GM10266 (cell line): ENCODE measurements around the gene PCDH8.

Experiments used
- DNase-seq: peaks from one replicate; pipeline ENCODE4 v3.0.0; 2012; ENCODE audit errors: extremely low spot score
- TF ChIP-seq, protein P1 (sequence below): IDR thresholded peaks from 2 replicates; pipeline ENCODE4 v1.5.1; 2012; ENCODE audit warnings: mild to moderate bottlenecking, low read depth; ENCODE audit not compliant: control insufficient read depth, insufficient read depth; ENCODE audit errors: missing control alignments

Gene PCDH8

DNA sequence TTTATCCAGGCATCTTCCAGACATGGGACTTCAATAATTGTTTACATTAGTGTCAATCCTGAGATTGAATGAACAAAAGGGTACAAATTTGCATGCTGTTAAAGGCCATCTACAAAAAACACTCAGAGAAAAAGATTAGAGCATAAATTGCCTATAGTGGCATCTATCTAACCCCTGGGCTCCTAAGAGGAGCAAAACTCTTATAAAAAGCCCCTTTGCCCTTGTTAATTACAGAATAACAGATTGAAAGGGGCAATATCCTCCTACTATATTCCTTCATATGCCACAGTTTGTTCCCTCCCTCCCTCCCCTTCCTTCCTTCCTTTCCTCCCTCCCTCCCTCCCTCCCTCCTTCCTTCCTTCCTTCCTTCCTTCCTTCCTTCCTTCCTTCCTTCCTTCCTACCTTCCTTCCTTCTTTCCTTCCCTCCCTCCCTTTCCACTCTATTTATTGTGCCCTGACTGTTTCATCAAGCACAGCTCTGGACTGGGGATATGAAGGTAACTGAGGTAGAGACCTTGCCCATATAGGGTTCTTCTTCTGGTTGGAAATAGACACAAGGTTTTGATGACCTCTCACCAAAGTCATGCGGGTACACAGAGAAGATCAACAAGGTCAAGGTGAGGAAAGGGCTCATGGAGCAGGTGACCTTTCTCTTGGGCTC, 49.5 kb downstream of the PCDH8 start:
- TF ChIP-seq, protein P1, sequence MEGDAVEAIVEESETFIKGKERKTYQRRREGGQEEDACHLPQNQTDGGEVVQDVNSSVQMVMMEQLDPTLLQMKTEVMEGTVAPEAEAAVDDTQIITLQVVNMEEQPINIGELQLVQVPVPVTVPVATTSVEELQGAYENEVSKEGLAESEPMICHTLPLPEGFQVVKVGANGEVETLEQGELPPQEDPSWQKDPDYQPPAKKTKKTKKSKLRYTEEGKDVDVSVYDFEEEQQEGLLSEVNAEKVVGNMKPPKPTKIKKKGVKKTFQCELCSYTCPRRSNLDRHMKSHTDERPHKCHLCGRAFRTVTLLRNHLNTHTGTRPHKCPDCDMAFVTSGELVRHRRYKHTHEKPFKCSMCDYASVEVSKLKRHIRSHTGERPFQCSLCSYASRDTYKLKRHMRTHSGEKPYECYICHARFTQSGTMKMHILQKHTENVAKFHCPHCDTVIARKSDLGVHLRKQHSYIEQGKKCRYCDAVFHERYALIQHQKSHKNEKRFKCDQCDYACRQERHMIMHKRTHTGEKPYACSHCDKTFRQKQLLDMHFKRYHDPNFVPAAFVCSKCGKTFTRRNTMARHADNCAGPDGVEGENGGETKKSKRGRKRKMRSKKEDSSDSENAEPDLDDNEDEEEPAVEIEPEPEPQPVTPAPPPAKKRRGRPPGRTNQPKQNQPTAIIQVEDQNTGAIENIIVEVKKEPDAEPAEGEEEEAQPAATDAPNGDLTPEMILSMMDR, result no peak
- DNase-seq, result no peak

DNA sequence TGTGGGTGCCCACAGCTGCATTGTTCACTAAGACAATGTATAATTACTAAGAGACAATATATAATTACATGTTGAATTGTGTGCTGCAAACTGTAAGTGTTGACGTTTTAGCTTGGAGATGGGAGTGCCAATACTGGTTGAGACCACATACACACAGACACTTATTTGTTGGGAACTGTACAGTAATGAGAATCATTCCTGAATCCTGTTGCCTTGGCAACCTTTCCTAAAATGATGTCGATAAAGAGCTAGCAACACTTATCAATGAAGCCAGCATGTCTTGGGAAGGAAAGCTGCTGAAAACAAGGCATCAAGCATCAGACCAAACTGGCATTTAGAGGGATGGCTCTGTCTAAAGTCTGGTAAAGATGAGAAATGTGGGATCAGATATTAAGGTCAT, 51.3 kb downstream of the PCDH8 start:
- DNase-seq, result no peak
- TF ChIP-seq, protein P1, result no peak

DNA sequence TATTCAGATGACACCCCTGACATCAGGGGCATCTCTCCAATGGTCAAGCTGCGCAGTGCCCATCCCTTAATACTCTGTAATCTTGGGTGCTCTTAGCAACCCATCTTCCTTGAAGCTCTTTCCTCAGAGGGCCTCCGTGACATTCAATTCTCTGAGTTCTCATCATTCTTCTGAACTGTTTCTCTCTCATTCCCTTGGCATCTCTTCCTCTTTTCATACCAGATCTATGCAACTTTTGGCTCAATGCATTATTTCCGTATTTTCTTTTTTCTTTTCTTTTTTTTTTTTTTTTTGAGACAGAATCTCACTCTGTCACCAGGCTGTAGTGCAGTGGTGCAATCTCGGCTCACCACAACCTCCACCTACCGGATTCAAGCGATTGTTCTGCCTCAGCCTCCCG, 53.9 kb downstream of the PCDH8 start:
- TF ChIP-seq, protein P1, result no peak

DNA sequence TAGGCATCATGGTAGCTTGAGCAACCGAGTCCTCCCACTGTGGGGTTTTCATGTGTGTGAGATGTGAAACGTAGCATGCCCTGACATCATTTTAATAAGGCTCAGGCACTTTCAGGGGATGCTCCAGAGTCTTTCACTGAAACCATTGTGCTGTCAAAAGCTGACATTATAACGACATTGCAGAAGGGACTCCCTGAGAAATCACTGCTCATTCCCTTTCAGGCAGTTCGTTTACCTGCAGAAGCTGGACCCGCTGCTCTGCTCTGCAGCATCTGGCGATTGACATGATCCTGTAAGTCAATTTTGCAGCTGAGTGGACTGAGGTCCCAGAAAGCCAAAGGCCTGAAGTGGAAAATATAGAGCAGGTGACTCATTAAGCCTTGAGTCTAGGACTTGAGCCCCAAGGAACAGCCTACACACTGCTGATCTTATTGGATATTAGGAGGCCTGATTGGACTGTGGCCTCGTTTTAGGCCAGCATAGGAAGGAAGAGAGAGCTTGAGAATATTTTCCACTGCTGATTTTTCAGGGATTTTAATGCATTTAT, 54.9 kb downstream of the PCDH8 start:
- TF ChIP-seq, protein P1, result no peak
- DNase-seq, result no peak

More for the DNA sequence above, 53.9 kb downstream of the PCDH8 start:
- DNase-seq, result no peak
